Rectal smooth muscle tissue (tissue), 1 donor: Measurements from ENCODE around the gene ZDHHC3.
"Not testable (repeated sequence)": the region's sequence is repeated elsewhere in the genome, so short reads cannot be mapped to it uniquely, and the experiment has no call there.

Source experiments
- H3K27ac ChIP-seq: one replicate; pipeline ENCODE4 v1.7.0; 2013; ENCODE audit warnings: low read depth, low read length, inconsistent platforms
- H3K27me3 ChIP-seq: one replicate; pipeline ENCODE4 v1.7.0; 2013; ENCODE audit warnings: low read length; ENCODE audit not compliant: control insufficient read depth, insufficient read depth
- H3K36me3 ChIP-seq: one replicate; pipeline ENCODE4 v1.7.0; 2013; ENCODE audit warnings: low read length; ENCODE audit not compliant: control insufficient read depth, insufficient read depth
- H3K4me1 ChIP-seq: one replicate; pipeline ENCODE4 v1.7.0; 2013; ENCODE audit warnings: low read length; ENCODE audit not compliant: control insufficient read depth, insufficient read depth
- H3K4me3 ChIP-seq: one replicate; pipeline ENCODE4 v1.7.0; 2013; ENCODE audit warnings: low read length
- H3K9ac ChIP-seq: one replicate; pipeline ENCODE4 v1.7.0; 2013; ENCODE audit warnings: low read length

The ZDHHC3 gene

GRCh38 chr3:44992555-44993470 is 16.8 kb upstream of the ZDHHC3 start:
- H3K36me3 ChIP-seq, result peaks cover 5% of the 10 kb centered on the region
- H3K4me3 ChIP-seq, result no peak overlapping the region
- no peaks in the 10 kb centered on the region for H3K27me3 ChIP-seq
- no peak overlapping the region for H3K9ac ChIP-seq
- H3K27ac ChIP-seq, result no peak overlapping the region
- H3K4me1 ChIP-seq, result no peaks in the 10 kb centered on the region

- H3K27me3 ChIP-seq, result no peaks in the 10 kb centered on the region
- H3K36me3 ChIP-seq, result peaks cover 5% of the 10 kb centered on the region
- H3K4me1 ChIP-seq, result no peaks in the 10 kb centered on the region
- no peak overlapping the region for H3K27ac ChIP-seq
- H3K4me3 ChIP-seq, result no peak overlapping the region
- no peak overlapping the region for H3K9ac ChIP-seq
Measured at GRCh38 chr3:44991326-44991725, 15.4 kb upstream of the ZDHHC3 start.

GRCh38 chr3:44989636-44990373 is 13.8 kb upstream of the ZDHHC3 start:
- Histone ChIP-seq H3K27ac (no peak overlapping the region), H3K9ac (no peak overlapping the region), H3K36me3 (peaks cover 5% of the 10 kb centered on the region), H3K27me3 (no peaks in the 10 kb centered on the region), H3K4me3 (no peak overlapping the region), H3K4me1 (no peaks in the 10 kb centered on the region)

GRCh38 chr3:44989141-44989540 is 13.2 kb upstream of the ZDHHC3 start:
- H3K36me3 ChIP-seq, result peaks cover 5% of the 10 kb centered on the region
- H3K4me1 ChIP-seq, result no peaks in the 10 kb centered on the region
- H3K27ac ChIP-seq, result no peak overlapping the region
- H3K27me3 ChIP-seq, result no peaks in the 10 kb centered on the region
- no peak overlapping the region for H3K4me3 ChIP-seq
- no peak overlapping the region for H3K9ac ChIP-seq

- no peak overlapping the region for H3K27ac ChIP-seq
- H3K4me3 ChIP-seq, result no peak overlapping the region
- no peaks in the 10 kb centered on the region for H3K27me3 ChIP-seq
- H3K4me1 ChIP-seq, result no peaks in the 10 kb centered on the region
- H3K36me3 ChIP-seq, result peaks cover 5% of the 10 kb centered on the region
- H3K9ac ChIP-seq, result no peak overlapping the region
Measured at GRCh38 chr3:44988073-44988472, 12.1 kb upstream of the ZDHHC3 start.

GRCh38 chr3:44987332-44987731 is 11.4 kb upstream of the ZDHHC3 start:
- no peak overlapping the region for H3K27ac ChIP-seq
- no peak overlapping the region for H3K4me3 ChIP-seq
- peaks cover 5% of the 10 kb centered on the region for H3K36me3 ChIP-seq
- no peaks in the 10 kb centered on the region for H3K4me1 ChIP-seq
- no peak overlapping the region for H3K9ac ChIP-seq
- no peaks in the 10 kb centered on the region for H3K27me3 ChIP-seq

- not testable (repeated sequence) for H3K4me1 ChIP-seq, H3K4me3 ChIP-seq, H3K9ac ChIP-seq, H3K27ac ChIP-seq, H3K27me3 ChIP-seq, H3K36me3 ChIP-seq
Measured at GRCh38 chr3:44986330-44986729, 10.4 kb upstream of the ZDHHC3 start.

GRCh38 chr3:44984335-44984734 is 8.4 kb upstream of the ZDHHC3 start:
- H3K4me3 ChIP-seq, result no peak overlapping the region
- H3K27me3 ChIP-seq, result no peaks in the 10 kb centered on the region
- no peak overlapping the region for H3K27ac ChIP-seq
- H3K36me3 ChIP-seq, result no peaks in the 10 kb centered on the region
- H3K4me1 ChIP-seq, result no peaks in the 10 kb centered on the region
- H3K9ac ChIP-seq, result no peak overlapping the region

GRCh38 chr3:44983484-44983941 is 7.5 kb upstream of the ZDHHC3 start:
- Histone ChIP-seq H3K4me1 (no peaks in the 10 kb centered on the region), H3K27ac (no peak overlapping the region), H3K36me3 (no peaks in the 10 kb centered on the region), H3K4me3 (no peak overlapping the region), H3K27me3 (no peaks in the 10 kb centered on the region), H3K9ac (no peak overlapping the region)

- no peaks in the 10 kb centered on the region for H3K27me3 ChIP-seq
- H3K27ac ChIP-seq, result no peak overlapping the region
- no peak overlapping the region for H3K9ac ChIP-seq
- no peak overlapping the region for H3K4me3 ChIP-seq
- no peaks in the 10 kb centered on the region for H3K36me3 ChIP-seq
- no peaks in the 10 kb centered on the region for H3K4me1 ChIP-seq
Measured at GRCh38 chr3:44982817-44983216, 6.8 kb upstream of the ZDHHC3 start.

GRCh38 chr3:44981751-44982150 is 5.8 kb upstream of the ZDHHC3 start:
- no peak overlapping the region for H3K4me3 ChIP-seq
- no peak overlapping the region for H3K9ac ChIP-seq
- H3K36me3 ChIP-seq, result no peaks in the 10 kb centered on the region
- no peaks in the 10 kb centered on the region for H3K27me3 ChIP-seq
- no peaks in the 10 kb centered on the region for H3K4me1 ChIP-seq
- H3K27ac ChIP-seq, result no peak overlapping the region

- Histone ChIP-seq H3K27ac (no peak overlapping the region), H3K4me3 (no peak overlapping the region), H3K9ac (no peak overlapping the region), H3K27me3 (no peaks in the 10 kb centered on the region), H3K36me3 (no peaks in the 10 kb centered on the region), H3K4me1 (no peaks in the 10 kb centered on the region)
Measured at GRCh38 chr3:44981220-44981619, 5.2 kb upstream of the ZDHHC3 start.
